Mucosa of stomach (tissue), 1 donor: ENCODE measurements around the gene AP5S1.

Source experiments
- H3K27me3 ChIP-seq: one replicate; pipeline ENCODE4 v1.7.0; 2013; ENCODE audit warnings: mild to moderate bottlenecking, low read length; ENCODE audit not compliant: control insufficient read depth, insufficient read depth
- H3K36me3 ChIP-seq: one replicate; pipeline ENCODE4 v1.7.0; 2013; ENCODE audit warnings: low read length; ENCODE audit not compliant: control insufficient read depth, insufficient read depth
- H3K4me1 ChIP-seq: one replicate; pipeline ENCODE4 v1.7.0; 2013; ENCODE audit warnings: mild to moderate bottlenecking, low read length; ENCODE audit not compliant: control insufficient read depth, insufficient read depth
- H3K4me3 ChIP-seq: one replicate; pipeline ENCODE4 v1.7.0; 2013; ENCODE audit warnings: low read length
- H3K9ac ChIP-seq: one replicate; pipeline ENCODE4 v1.7.0; 2013; ENCODE audit warnings: mild to moderate bottlenecking, low read length, moderate library complexity
- H3K9me3 ChIP-seq: one replicate; pipeline ENCODE4 v1.7.0; 2013; ENCODE audit warnings: mild to moderate bottlenecking, low read length, moderate library complexity; ENCODE audit not compliant: control insufficient read depth
- donor health status: Pancreatic carcinoma.

AP5S1 gene

DNA sequence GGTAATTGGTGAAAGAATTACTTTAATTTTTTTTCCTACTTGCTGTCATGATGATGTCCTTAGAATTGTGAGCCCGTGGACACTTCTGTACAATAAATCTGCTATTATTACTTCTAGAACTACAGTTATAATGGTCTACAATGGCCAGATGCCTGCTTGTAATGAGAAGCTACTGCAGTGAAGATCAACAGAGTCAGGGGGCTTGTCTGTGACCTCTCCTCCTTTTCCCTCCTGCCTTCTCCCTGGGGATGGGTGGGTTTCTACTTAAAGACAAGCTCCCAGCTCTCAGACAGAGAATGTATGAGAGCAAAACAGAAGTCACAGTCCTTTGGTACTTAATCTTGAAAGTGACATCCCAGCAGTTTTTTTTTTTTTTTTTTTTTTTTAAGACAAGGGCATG is 55.7 kb downstream of the AP5S1 start:
- no peak overlapping the region for H3K9ac ChIP-seq
- no peaks in the 10 kb centered on the region for H3K9me3 ChIP-seq
- H3K36me3 ChIP-seq, result peaks cover 3% of the 10 kb centered on the region
- no peaks in the 10 kb centered on the region for H3K27me3 ChIP-seq
- no peaks in the 10 kb centered on the region for H3K4me1 ChIP-seq
- no peak overlapping the region for H3K4me3 ChIP-seq

DNA sequence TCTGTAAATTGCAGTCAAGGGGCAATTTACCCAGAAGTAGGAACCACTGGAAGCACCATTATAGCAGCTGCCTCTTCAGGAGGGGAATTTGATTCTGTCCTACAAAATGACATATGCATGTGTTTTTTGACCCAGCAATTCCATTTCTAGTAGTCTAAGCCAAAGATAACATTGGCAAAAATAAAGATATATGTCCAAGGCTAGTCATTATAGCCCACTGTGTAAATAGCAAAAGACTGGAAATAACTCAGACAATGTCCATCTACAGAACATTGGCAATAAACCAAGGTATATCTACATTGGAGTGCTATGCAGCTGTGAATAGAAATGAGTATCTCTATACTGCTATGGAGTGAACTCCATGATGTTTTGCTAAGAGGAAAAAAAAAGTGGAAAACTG is 56.3 kb downstream of the AP5S1 start:
- peaks cover 3% of the 10 kb centered on the region for H3K36me3 ChIP-seq
- no peak overlapping the region for H3K4me3 ChIP-seq
- no peaks in the 10 kb centered on the region for H3K4me1 ChIP-seq
- H3K9ac ChIP-seq, result no peak overlapping the region
- H3K9me3 ChIP-seq, result no peaks in the 10 kb centered on the region
- H3K27me3 ChIP-seq, result no peaks in the 10 kb centered on the region
